Nephron (organoid): Measurements from ENCODE around the gene RPL15.
A peak's percentile ranks its signal among the peaks of the same experiment; 100 is the strongest.

Experiments used
- H3K27ac Mint-ChIP-seq, 3 experiments: 2 replicates each; pipeline ENCODE4 v1.8.0; 2020; ENCODE audit warnings: mixed read lengths in 3 of 3, mild to moderate bottlenecking in 2 of 3, moderate library complexity in 1 of 3
- H3K27me3 Mint-ChIP-seq: 2 replicates; pipeline ENCODE4 v1.8.0; 2021; ENCODE audit warnings: low read depth, mild to moderate bottlenecking, moderate library complexity, mixed read lengths
- H3K36me3 Mint-ChIP-seq: 2 replicates; pipeline ENCODE4 v1.8.0; 2020; ENCODE audit warnings: low read depth, mixed read lengths
- H3K4me1 Mint-ChIP-seq: 2 replicates; pipeline ENCODE4 v1.8.0; 2020; ENCODE audit warnings: mixed read lengths
- H3K4me3 Mint-ChIP-seq, 3 experiments: 2 replicates each; pipeline ENCODE4 v1.8.0; 2020; ENCODE audit warnings: mild to moderate bottlenecking in 3 of 3, mixed read lengths in 3 of 3, moderate library complexity in 2 of 3
- H3K9me3 Mint-ChIP-seq: 2 replicates; pipeline ENCODE4 v1.8.0; 2020; ENCODE audit warnings: mixed read lengths
- CTCF ChIP-seq, 3 experiments: fragments of 200-600 bp; sonication (generic); IDR thresholded peaks; one replicate each; pipeline ENCODE4 v1.5.0; 2021; ENCODE audit warnings: antibody characterized with exemption in 3 of 3; ENCODE audit not compliant: unreplicated experiment in 3 of 3

The RPL15 gene

DNA sequence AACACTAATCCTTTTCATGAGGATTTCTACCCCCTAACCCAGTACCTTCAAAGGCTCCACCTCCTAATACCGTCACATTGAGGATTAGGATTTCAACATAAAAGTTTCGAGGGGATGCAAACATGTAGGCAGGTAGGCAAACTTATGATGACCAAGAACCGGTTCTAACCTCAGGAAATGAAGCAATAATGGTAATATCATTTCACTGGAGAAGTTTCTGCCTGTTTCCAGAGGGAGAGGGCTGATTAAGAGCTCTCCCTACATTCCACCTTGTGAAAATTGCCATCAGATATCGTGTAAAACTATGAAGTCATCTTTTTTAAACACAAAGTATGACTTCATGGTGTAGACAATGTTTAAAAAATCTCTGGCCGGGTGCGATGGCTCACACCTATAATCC, 31.7 kb upstream of the RPL15 start:
- no peak overlapping the region for H3K27ac Mint-ChIP-seq
- H3K36me3 Mint-ChIP-seq = peaks cover 28% of the 10 kb centered on the region
- no peaks in the 10 kb centered on the region for H3K4me1 Mint-ChIP-seq
- no peaks in the 10 kb centered on the region for H3K9me3 Mint-ChIP-seq
- no peak for TF ChIP-seq CTCF (IDR thresholded peaks at IDR 0.05; ENCODE audit: unreplicated experiment in 3 of 3)
- no peaks in the 10 kb centered on the region for H3K27me3 Mint-ChIP-seq
- H3K4me3 Mint-ChIP-seq = no peak overlapping the region

- H3K27me3 Mint-ChIP-seq = no peaks in the 10 kb centered on the region
- H3K4me3 Mint-ChIP-seq = no peak overlapping the region
- H3K4me1 Mint-ChIP-seq = no peaks in the 10 kb centered on the region
- H3K27ac Mint-ChIP-seq = no peak overlapping the region
- no peaks in the 10 kb centered on the region for H3K9me3 Mint-ChIP-seq
- peaks cover 30% of the 10 kb centered on the region for H3K36me3 Mint-ChIP-seq
- no peak for TF ChIP-seq CTCF (IDR thresholded peaks at IDR 0.05; ENCODE audit: unreplicated experiment in 3 of 3)
Measured at GRCh38 chr3:23886311-23886710, 30.6 kb upstream of the RPL15 start.

GRCh38 chr3:23888617-23889228, 28.2 kb upstream of the RPL15 start:
- TF ChIP-seq CTCF (IDR thresholded peaks at IDR 0.05; ENCODE audit: unreplicated experiment in 3 of 3) = peak; percentile 74 to 89 (median 88)
- Mint-ChIP-seq H3K36me3 (peaks cover 28% of the 10 kb centered on the region), H3K27ac (no peak overlapping the region), H3K4me3 (no peak overlapping the region), H3K9me3 (no peaks in the 10 kb centered on the region), H3K27me3 (no peaks in the 10 kb centered on the region), H3K4me1 (no peaks in the 10 kb centered on the region)

GRCh38 chr3:23889386-23889785, 27.5 kb upstream of the RPL15 start:
- no peak for TF ChIP-seq CTCF (IDR thresholded peaks at IDR 0.05; ENCODE audit: unreplicated experiment in 3 of 3)
- Mint-ChIP-seq H3K27ac (no peak overlapping the region), H3K27me3 (no peaks in the 10 kb centered on the region), H3K4me1 (no peaks in the 10 kb centered on the region), H3K9me3 (no peaks in the 10 kb centered on the region), H3K4me3 (no peak overlapping the region), H3K36me3 (peaks cover 34% of the 10 kb centered on the region)

DNA sequence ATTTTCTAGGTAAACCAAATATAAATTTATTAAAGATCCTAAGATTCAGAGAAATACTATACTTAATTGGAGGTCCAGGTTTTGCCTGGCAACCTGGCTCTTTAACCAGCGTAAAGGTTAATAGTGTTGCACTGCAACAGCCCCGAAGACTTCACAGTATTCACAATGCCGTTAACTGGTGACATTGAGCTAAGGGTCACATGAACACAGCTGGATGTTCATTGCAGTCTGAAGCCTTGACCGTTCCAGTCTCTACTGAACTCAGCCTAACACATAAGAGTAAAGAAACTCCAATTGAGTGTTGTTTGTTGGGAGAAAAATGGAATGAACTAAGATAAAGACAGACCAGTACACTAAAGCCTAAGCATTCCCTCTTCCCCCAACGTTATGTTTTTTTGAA, 27.0 kb upstream of the RPL15 start:
- Mint-ChIP-seq H3K9me3 (no peaks in the 10 kb centered on the region), H3K27me3 (no peaks in the 10 kb centered on the region), H3K4me3 (no peak overlapping the region), H3K4me1 (no peaks in the 10 kb centered on the region), H3K27ac (peak overlapping the region in 1 of 3 experiments; percentile 40), H3K36me3 (peaks cover 40% of the 10 kb centered on the region)
- TF ChIP-seq CTCF (IDR thresholded peaks at IDR 0.05; ENCODE audit: unreplicated experiment in 3 of 3) = no peak
